Panc1 (cell line): ENCODE data around the gene ZNF415. TPM values are rescaled to one million over a fixed set of nuclear protein-coding genes. Genes with fewer than 3 reads are reported as not detected.
A peak's percentile ranks its signal among the peaks of the same experiment; 100 is the strongest.

Source experiments
- ATAC-seq: fragments of 200-7000 bp; cut with Tn5 transposase; 2 replicates; pipeline ENCODE4 v1.9.1; 2020; ENCODE audit warnings: mild to moderate bottlenecking, moderate library complexity
- Bru-seq: library from RNA; stranded (reverse); fragments of 400-500 nt; gene quantifications from one replicate; lab custom pipeline; 2021; lab: Mats Ljungman, UMichigan
- BruChase-seq, 2 experiments: library from RNA; stranded (reverse); fragments of 400-500 nt; gene quantifications; one replicate each; lab custom pipeline; 2021; lab: Mats Ljungman, UMichigan
- BruUV-seq: library from RNA; stranded (reverse); fragments of 400-500 nt; replicated peaks from 2 replicates; lab custom pipeline; 2021; lab: Mats Ljungman, UMichigan
- CTCF ChIA-PET: fragments of 300-600 bp; sonication (Branson Sonifier 250); formaldehyde crosslinking; loops from one replicate; lab custom pipeline; 2022; ENCODE audit warnings: antibody characterized with exemption; lab: Charles Lee
- POLR2A ChIA-PET: fragments of 300-600 bp; sonication (Branson Sonifier 250); formaldehyde crosslinking; loops from one replicate; lab custom pipeline; 2022; ENCODE audit warnings: antibody characterized with exemption; lab: Charles Lee
- DNase-seq: peaks from one replicate; pipeline ENCODE4 v3.0.0-alpha.2; 2010; ENCODE audit warnings: low read depth, low spot score
- H3K27ac ChIP-seq: 2 replicates; pipeline ENCODE4 v1.5.1; 2011; ENCODE audit warnings: mild to moderate bottlenecking, low read length, inconsistent platforms
- H3K27me3 ChIP-seq: fragments of 200-500 bp; sonication (Bioruptor generic); 2 replicates; pipeline ENCODE4 v1.6.0; 2014; ENCODE audit warnings: low read length, inconsistent platforms; ENCODE audit not compliant: control insufficient read depth, insufficient read depth
- H3K36me3 ChIP-seq: fragments of 200-500 bp; sonication (Bioruptor generic); 2 replicates; pipeline ENCODE4 v1.5.1; 2014; ENCODE audit warnings: inconsistent platforms, mild to moderate bottlenecking, low read length, moderate library complexity; ENCODE audit not compliant: control insufficient read depth, insufficient read depth
- H3K4me1 ChIP-seq: 2 replicates; pipeline ENCODE4 v1.5.1; 2011; ENCODE audit warnings: inconsistent platforms, mild to moderate bottlenecking, low read length, moderate library complexity; ENCODE audit not compliant: control insufficient read depth, insufficient read depth
- H3K4me3 ChIP-seq, 2 experiments: 2 replicates each; pipeline ENCODE4 v1.5.1; 2011 to 2012; ENCODE audit warnings: low read depth in 2 of 2, low read length in 2 of 2, mild to moderate bottlenecking in 2 of 2, inconsistent platforms in 1 of 2, moderate library complexity in 1 of 2
- H3K9me3 ChIP-seq: fragments of 200-500 bp; sonication (Bioruptor generic); 2 replicates; pipeline ENCODE4 v1.5.1; 2014; ENCODE audit warnings: low read depth, mild to moderate bottlenecking, inconsistent platforms, low read length, moderate library complexity; ENCODE audit not compliant: control insufficient read depth, insufficient read depth
- CTCF ChIP-seq: fragments of 450-650 bp; IDR thresholded peaks from 2 replicates; pipeline ENCODE4 v1.5.1; 2017; ENCODE audit warnings: mild to moderate bottlenecking
- POLR2AphosphoS5 ChIP-seq: IDR thresholded peaks from 2 replicates; pipeline ENCODE4 v1.6.1; 2012; ENCODE audit warnings: mild to moderate bottlenecking, low read depth, low read length, moderate library complexity
- REST ChIP-seq, 2 experiments: IDR thresholded peaks; 2 replicates each; pipeline ENCODE4 v1.6.1; 2011 to 2012; ENCODE audit warnings: low read depth in 2 of 2, control low read depth in 1 of 2, low read length in 1 of 2, mild to moderate bottlenecking in 1 of 2, moderate library complexity in 1 of 2; ENCODE audit not compliant: insufficient read depth in 1 of 2
- SIN3A ChIP-seq: IDR thresholded peaks from 2 replicates; pipeline ENCODE4 v1.6.1; 2012; ENCODE audit warnings: low read depth, mild to moderate bottlenecking, low read length, moderate library complexity, borderline replicate concordance; ENCODE audit not compliant: insufficient read depth
- TCF7L2 ChIP-seq: IDR thresholded peaks from 2 replicates; pipeline ENCODE4 v1.6.1; 2011; ENCODE audit warnings: mild to moderate bottlenecking, low read depth, low read length, inconsistent platforms
- in situ Hi-C: cut with HindIII; loops from 2 replicates; pipeline ENCODE4 v1.10.0; 2016; ENCODE audit warnings: low sequenced_read_pairs, low pct_unique_long_range_greater_than_20kb
- intact Hi-C: fragments of 100-400 bp; cut with micrococcal nuclease; formaldehyde crosslinking; loops from one replicate; pipeline ENCODE4 v1.10.0; 2022; ENCODE audit not compliant: unreplicated experiment
- long read RNA-seq: library from polyadenylated mRNA; unstranded; transcript quantifications from one replicate; pipeline ENCODE4 v2.0.0, GENCODE V29; 2021; ENCODE audit not compliant: unreplicated experiment
- polyA plus RNA-seq: library from polyadenylated mRNA; unstranded; fragments of >200 nt; gene quantifications from one replicate; pipeline ENCODE4 v1.2.1, GENCODE V29; 2012; ENCODE audit warnings: missing spikeins; ENCODE audit not compliant: insufficient read length
- total RNA-seq: library from RNA; stranded (reverse); gene quantifications from one replicate; pipeline ENCODE4 v1.2.1, GENCODE V29; 2021; ENCODE audit not compliant: unreplicated experiment

The ZNF415 gene
- total RNA-seq, result not detected
- polyA plus RNA-seq, result not detected
- Bru-seq, nascent RNA, result percentile 19 among the genes with signal in this experiment
- BruChase-seq, experiment 1, labeled RNA remaining after a 2-hour chase, result percentile 24 among the genes with signal in this experiment
- percentile 26 among the genes with signal in this experiment for BruChase-seq, experiment 2, labeled RNA remaining after a 6-hour chase
- long read RNA-seq, result 0 reads

GRCh38 chr19:53132141-53132991 lies at the start of gene ZNF415:
ZNF415 (minus strand) TSS chr19:53132910; CDS start chr19:53122676, 10,234 bp downstream.
- DNase-seq (no peak), ATAC-seq (peak; percentile 33; the same call in 1 of the 2 replicates)
- no peaks in the 10 kb centered on the region for H3K36me3 ChIP-seq
- BruUV-seq, result no TSS peak
- ChIA-PET POLR2A (no interaction called here), CTCF (no interaction called here)
- intact Hi-C loops, result no loop called here
- peak within 1 kb of the TSS in 1 of 2 experiments; percentile 4; a peak in 1 of 4 replicates for H3K4me3 ChIP-seq
- in situ Hi-C loops, result no loop called here
- H3K4me1 ChIP-seq, result no peaks in the 10 kb centered on the region
- H3K9me3 ChIP-seq, result peaks cover 6% of the 10 kb centered on the region; the same call in 1 of the 2 replicates
- no peaks in the 10 kb centered on the region for H3K27me3 ChIP-seq
- no peak within 1 kb of the TSS for H3K27ac ChIP-seq
- TF ChIP-seq TCF7L2 (no peak), REST (IDR thresholded peaks at IDR 0.05; ENCODE audit: insufficient read depth in 1 of 2, low read depth in 2 of 2, low read length in 1 of 2) (no peak), POLR2AphosphoS5 (no peak), CTCF (no peak), SIN3A (no peak)

- DNase-seq (no peak), ATAC-seq (peak; percentile 34; the same call in 1 of the 2 replicates)
- no peak overlapping the region for H3K4me3 ChIP-seq
- no peak overlapping the region for H3K27ac ChIP-seq
- ChIA-PET POLR2A (no interaction called here), CTCF (no interaction called here)
- intact Hi-C loops, result no loop called here
- no peaks in the 10 kb centered on the region for H3K4me1 ChIP-seq
- no peaks in the 10 kb centered on the region for H3K27me3 ChIP-seq
- TF ChIP-seq TCF7L2 (no peak), REST (IDR thresholded peaks at IDR 0.05; ENCODE audit: insufficient read depth in 1 of 2, low read depth in 2 of 2, low read length in 1 of 2) (no peak), SIN3A (no peak), CTCF (no peak), POLR2AphosphoS5 (no peak)
- no TSS peak for BruUV-seq
- peaks cover 3% of the 10 kb centered on the region; the same call in 1 of the 2 replicates for H3K36me3 ChIP-seq
- H3K9me3 ChIP-seq, result no peaks in the 10 kb centered on the region; the same call in 1 of the 2 replicates
- in situ Hi-C loops, result no loop called here
Observed at GRCh38 chr19:53182202-53182601, 49.5 kb upstream of the ZNF415 start.
